ENCODE results near the gene S100A6. TPM values are rescaled to one million over a fixed set of nuclear protein-coding genes. Genes with fewer than 3 reads are reported as not detected.

S100A6 gene
- total RNA-seq, 1 experiment from 2014 or later = 1,633 TPM

GRCh38 chr1:153557877-153558276, 22.1 kb upstream of the S100A6 start:
- ATAC-seq = no peak
- no peak overlapping the region for H2AFZ ChIP-seq (ENCODE audit: low read depth, low read length, poor library complexity, severe bottlenecking)
- H3K27ac ChIP-seq (ENCODE audit: low read depth, low read length) = no peak overlapping the region
- CTCF ChIA-PET = no interaction called here
- DNase-seq (ENCODE audit: low read depth, low spot score) = no peak
- no peak overlapping the region for H3K9ac ChIP-seq (ENCODE audit: low read length)
- H3K4me3 ChIP-seq (replicated peaks in 1 of 2; ENCODE audit: low read depth in 1 of 2, low read length in 2 of 2) = no peak overlapping the region
- H3K9me3 ChIP-seq (ENCODE audit: control insufficient read depth in 1 of 2, insufficient read depth in 1 of 2, low read depth in 1 of 2, low read length in 2 of 2) = no peaks in the 10 kb centered on the region
- POLR2A ChIA-PET = interaction anchor here (1.7 to 4.0 kb wide), 3 partner anchors 8 to 22 kb away, joined by 7 to 16 read pairs (median 8); partner anchors contain the start of gene S100A6
- intact Hi-C loops (cut with micrococcal nuclease) = no loop called here
- H3K27me3 ChIP-seq (ENCODE audit: insufficient read depth, low read length) = no peaks in the 10 kb centered on the region
- H3K36me3 ChIP-seq (ENCODE audit: control insufficient read depth in 1 of 2, insufficient read depth in 2 of 2, low read length in 2 of 2) = no peaks in the 10 kb centered on the region
- H4K20me1 ChIP-seq (ENCODE audit: insufficient read depth) = no peaks in the 10 kb centered on the region
- peaks cover 16 to 39% of the 10 kb centered on the region in 2 experiments for H3K4me1 ChIP-seq (ENCODE audit: control insufficient read depth in 1 of 2, insufficient read depth in 2 of 2, low read length in 2 of 2)
- RAD21 ChIA-PET (ENCODE audit: low non-redundant PET in 1 of 2, low total read pairs in 2 of 2, uncharacterized antibody in 2 of 2, unreplicated experiment in 2 of 2) = no interaction called here
- no peak overlapping the region for H3K4me2 ChIP-seq (ENCODE audit: low read length)
- no TSS peak for BruUV-seq (replicated peaks)
- TF ChIP-seq, protein P1, sequence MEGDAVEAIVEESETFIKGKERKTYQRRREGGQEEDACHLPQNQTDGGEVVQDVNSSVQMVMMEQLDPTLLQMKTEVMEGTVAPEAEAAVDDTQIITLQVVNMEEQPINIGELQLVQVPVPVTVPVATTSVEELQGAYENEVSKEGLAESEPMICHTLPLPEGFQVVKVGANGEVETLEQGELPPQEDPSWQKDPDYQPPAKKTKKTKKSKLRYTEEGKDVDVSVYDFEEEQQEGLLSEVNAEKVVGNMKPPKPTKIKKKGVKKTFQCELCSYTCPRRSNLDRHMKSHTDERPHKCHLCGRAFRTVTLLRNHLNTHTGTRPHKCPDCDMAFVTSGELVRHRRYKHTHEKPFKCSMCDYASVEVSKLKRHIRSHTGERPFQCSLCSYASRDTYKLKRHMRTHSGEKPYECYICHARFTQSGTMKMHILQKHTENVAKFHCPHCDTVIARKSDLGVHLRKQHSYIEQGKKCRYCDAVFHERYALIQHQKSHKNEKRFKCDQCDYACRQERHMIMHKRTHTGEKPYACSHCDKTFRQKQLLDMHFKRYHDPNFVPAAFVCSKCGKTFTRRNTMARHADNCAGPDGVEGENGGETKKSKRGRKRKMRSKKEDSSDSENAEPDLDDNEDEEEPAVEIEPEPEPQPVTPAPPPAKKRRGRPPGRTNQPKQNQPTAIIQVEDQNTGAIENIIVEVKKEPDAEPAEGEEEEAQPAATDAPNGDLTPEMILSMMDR (IDR thresholded peaks at IDR 0.05 in 2 of 3, conservative IDR thresholded peaks at IDR 0.05 in 1 of 3; ENCODE audit: borderline replicate concordance in 1 of 3, insufficient read depth in 1 of 3, low read depth in 2 of 3, low read length in 2 of 3) = no peak
- TF ChIP-seq ZBTB33 (IDR thresholded peaks at IDR 0.05; ENCODE audit: extremely low read depth, insufficient replicate concordance, low read length) (no peak), TCF7L2 (IDR thresholded peaks at IDR 0.05; ENCODE audit: borderline replicate concordance, extremely low read depth, insufficient read depth, insufficient read length) (no peak), RAD21 (IDR thresholded peaks at IDR 0.05; ENCODE audit: low read depth) (no peak), EGR1 (IDR thresholded peaks at IDR 0.05; ENCODE audit: low read depth) (no peak), EZH2 (IDR thresholded peaks at IDR 0.05) (no peak), CBX3 (IDR thresholded peaks at IDR 0.05; ENCODE audit: low read depth) (no peak), SIN3A (IDR thresholded peaks at IDR 0.05; ENCODE audit: low read depth) (no peak), CEBPB (IDR thresholded peaks at IDR 0.05; ENCODE audit: low read depth) (no peak), YY1 (IDR thresholded peaks at IDR 0.05; ENCODE audit: extremely low read depth, insufficient replicate concordance, low read depth, low read length) (no peak)
- TF ChIP-seq, protein P2, sequence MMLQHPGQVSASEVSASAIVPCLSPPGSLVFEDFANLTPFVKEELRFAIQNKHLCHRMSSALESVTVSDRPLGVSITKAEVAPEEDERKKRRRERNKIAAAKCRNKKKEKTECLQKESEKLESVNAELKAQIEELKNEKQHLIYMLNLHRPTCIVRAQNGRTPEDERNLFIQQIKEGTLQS (IDR thresholded peaks at IDR 0.05) = no peak
- TF ChIP-seq, protein P3, sequence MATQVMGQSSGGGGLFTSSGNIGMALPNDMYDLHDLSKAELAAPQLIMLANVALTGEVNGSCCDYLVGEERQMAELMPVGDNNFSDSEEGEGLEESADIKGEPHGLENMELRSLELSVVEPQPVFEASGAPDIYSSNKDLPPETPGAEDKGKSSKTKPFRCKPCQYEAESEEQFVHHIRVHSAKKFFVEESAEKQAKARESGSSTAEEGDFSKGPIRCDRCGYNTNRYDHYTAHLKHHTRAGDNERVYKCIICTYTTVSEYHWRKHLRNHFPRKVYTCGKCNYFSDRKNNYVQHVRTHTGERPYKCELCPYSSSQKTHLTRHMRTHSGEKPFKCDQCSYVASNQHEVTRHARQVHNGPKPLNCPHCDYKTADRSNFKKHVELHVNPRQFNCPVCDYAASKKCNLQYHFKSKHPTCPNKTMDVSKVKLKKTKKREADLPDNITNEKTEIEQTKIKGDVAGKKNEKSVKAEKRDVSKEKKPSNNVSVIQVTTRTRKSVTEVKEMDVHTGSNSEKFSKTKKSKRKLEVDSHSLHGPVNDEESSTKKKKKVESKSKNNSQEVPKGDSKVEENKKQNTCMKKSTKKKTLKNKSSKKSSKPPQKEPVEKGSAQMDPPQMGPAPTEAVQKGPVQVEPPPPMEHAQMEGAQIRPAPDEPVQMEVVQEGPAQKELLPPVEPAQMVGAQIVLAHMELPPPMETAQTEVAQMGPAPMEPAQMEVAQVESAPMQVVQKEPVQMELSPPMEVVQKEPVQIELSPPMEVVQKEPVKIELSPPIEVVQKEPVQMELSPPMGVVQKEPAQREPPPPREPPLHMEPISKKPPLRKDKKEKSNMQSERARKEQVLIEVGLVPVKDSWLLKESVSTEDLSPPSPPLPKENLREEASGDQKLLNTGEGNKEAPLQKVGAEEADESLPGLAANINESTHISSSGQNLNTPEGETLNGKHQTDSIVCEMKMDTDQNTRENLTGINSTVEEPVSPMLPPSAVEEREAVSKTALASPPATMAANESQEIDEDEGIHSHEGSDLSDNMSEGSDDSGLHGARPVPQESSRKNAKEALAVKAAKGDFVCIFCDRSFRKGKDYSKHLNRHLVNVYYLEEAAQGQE (IDR thresholded peaks at IDR 0.05; ENCODE audit: low read depth) = no peak
- TF ChIP-seq, protein P4, sequence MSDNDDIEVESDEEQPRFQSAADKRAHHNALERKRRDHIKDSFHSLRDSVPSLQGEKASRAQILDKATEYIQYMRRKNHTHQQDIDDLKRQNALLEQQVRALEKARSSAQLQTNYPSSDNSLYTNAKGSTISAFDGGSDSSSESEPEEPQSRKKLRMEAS (IDR thresholded peaks at IDR 0.05) = no peak
- no peaks in the 10 kb centered on the region for H3K79me2 ChIP-seq (ENCODE audit: insufficient read depth, low read length)
- no peaks in the 10 kb centered on the region for H3K9me2 ChIP-seq (ENCODE audit: insufficient read depth)

Measured in HCT116 (cell line).